Neural progenitor cell (in vitro differentiated cells): ENCODE data around the gene MFSD12. TPM values are rescaled to one million over a fixed set of nuclear protein-coding genes. Genes with fewer than 3 reads are reported as not detected.

Experiments used
- DNase-seq: peaks from one replicate; pipeline ENCODE4 v3.0.0-alpha.2; 2016; ENCODE audit warnings: low spot score
- H2AFZ ChIP-seq: fragments of 200-600 bp; sonication (generic); replicated peaks from 2 replicates; pipeline ENCODE4 v1.6.1; 2016; ENCODE audit warnings: antibody characterized with exemption
- H3F3A ChIP-seq: fragments of 200-600 bp; sonication (generic); 2 replicates; pipeline ENCODE4 v1.6.1; 2016; ENCODE audit warnings: antibody characterized with exemption, low read depth
- H3K27ac ChIP-seq: fragments of 200-600 bp; sonication (generic); 2 replicates; pipeline ENCODE4 v1.5.1; 2016; ENCODE audit warnings: mild to moderate bottlenecking
- H3K27me3 ChIP-seq: fragments of 200-600 bp; sonication (generic); 2 replicates; pipeline ENCODE4 v1.6.1; 2016; ENCODE audit warnings: mild to moderate bottlenecking, moderate library complexity
- H3K36me3 ChIP-seq: fragments of 200-600 bp; sonication (generic); 2 replicates; pipeline ENCODE4 v1.5.1; 2016
- H3K4me1 ChIP-seq: fragments of 200-600 bp; sonication (generic); 2 replicates; pipeline ENCODE4 v1.6.1; 2016; ENCODE audit warnings: mixed run types
- H3K4me2 ChIP-seq: fragments of 200-600 bp; sonication (generic); 2 replicates; pipeline ENCODE4 v1.6.1; 2016
- H3K4me3 ChIP-seq: fragments of 200-600 bp; sonication (generic); 2 replicates; pipeline ENCODE4 v1.5.1; 2016
- H3K79me2 ChIP-seq: fragments of 200-600 bp; sonication (generic); 2 replicates; pipeline ENCODE4 v1.6.1; 2016; ENCODE audit warnings: low read depth
- H3K9ac ChIP-seq: fragments of 200-600 bp; sonication (generic); 2 replicates; pipeline ENCODE4 v1.6.1; 2016
- H3K9me3 ChIP-seq: fragments of 200-600 bp; sonication (generic); 2 replicates; pipeline ENCODE4 v1.5.1; 2016; ENCODE audit warnings: low read depth
- H4K20me1 ChIP-seq: fragments of 200-600 bp; sonication (generic); 2 replicates; pipeline ENCODE4 v1.6.1; 2016; ENCODE audit warnings: low read depth
- H3K27ac Mint-ChIP-seq: 3 replicates; pipeline ENCODE4 v1.8.0; 2021; ENCODE audit warnings: mixed read lengths
- H3K27me3 Mint-ChIP-seq: 2 replicates; pipeline ENCODE4 v1.8.0; 2022; ENCODE audit warnings: low read depth, mild to moderate bottlenecking, inconsistent platforms, moderate library complexity, mixed read lengths; ENCODE audit not compliant: insufficient read depth
- H3K36me3 Mint-ChIP-seq: 3 replicates; pipeline ENCODE4 v1.8.0; 2021; ENCODE audit warnings: mixed read lengths
- H3K4me1 Mint-ChIP-seq: 3 replicates; pipeline ENCODE4 v1.8.0; 2021; ENCODE audit warnings: mixed read lengths
- H3K4me3 Mint-ChIP-seq: 3 replicates; pipeline ENCODE4 v1.8.0; 2021; ENCODE audit warnings: mild to moderate bottlenecking, moderate library complexity, mixed read lengths
- H3K9me3 Mint-ChIP-seq: 3 replicates; pipeline ENCODE4 v1.8.0; 2020; ENCODE audit warnings: mixed read lengths
- CTCF ChIP-seq: fragments of 200-600 bp; sonication (generic); IDR thresholded peaks from 2 replicates; pipeline ENCODE4 v1.5.1; 2017; ENCODE audit warnings: antibody characterized with exemption, mild to moderate bottlenecking
- EZH2 ChIP-seq: fragments of 200-600 bp; sonication (generic); IDR thresholded peaks from 2 replicates; pipeline ENCODE4 v1.6.1; 2017; ENCODE audit warnings: antibody characterized with exemption, mild to moderate bottlenecking, moderate library complexity
- EZH2phosphoT487 ChIP-seq: fragments of 200-600 bp; sonication (generic); IDR thresholded peaks from 2 replicates; pipeline ENCODE4 v1.6.1; 2017; ENCODE audit warnings: antibody characterized with exemption
- total RNA-seq: library from RNA; depleted of rRNA; stranded (reverse); fragments of >200 nt; gene quantifications from 2 replicates; pipeline ENCODE4 v1.2.3, GENCODE V29; 2015; ENCODE audit warnings: low replicate concordance

The MFSD12 gene
- total RNA-seq, 1 donor from 2014 or later: 34.1 TPM

DNA sequence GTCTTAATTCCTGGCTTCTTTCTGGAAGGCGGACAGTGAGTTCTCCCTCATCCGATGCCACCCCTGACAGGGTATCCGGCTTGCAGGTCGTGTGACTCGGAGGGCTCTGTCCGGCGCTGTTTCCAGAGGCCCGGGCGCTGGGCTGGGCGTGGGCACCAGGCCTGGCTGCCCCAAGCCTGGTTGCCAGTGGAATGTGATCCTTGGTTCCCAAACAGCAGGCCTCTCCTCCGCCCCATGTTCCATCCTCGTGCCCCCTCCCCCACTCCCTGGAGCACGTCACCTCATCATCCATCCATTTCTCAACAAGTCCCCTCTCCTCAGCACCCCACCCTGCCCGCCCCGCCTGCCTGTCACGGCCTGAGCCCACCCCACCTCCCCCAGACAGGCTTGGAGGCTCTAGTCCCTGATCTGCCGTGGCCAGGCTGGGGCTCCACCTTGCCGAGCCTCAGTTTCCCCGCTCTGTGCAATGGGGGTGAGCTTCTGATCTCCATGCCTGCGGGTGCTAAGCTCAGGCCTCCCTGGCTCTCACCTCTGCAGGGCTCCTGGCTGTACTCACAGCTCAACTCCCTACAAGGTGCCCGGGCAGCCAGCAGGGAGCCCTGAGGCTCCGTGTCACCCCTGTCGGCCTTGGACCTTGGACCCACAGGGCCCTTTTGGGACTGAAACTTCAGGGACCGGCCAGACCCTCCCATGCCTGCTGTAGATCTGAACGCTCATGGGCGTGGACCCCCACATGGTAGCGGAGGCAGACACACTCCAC lies 47.0 kb upstream of the MFSD12 start:
- Histone ChIP-seq H3K79me2 (no peaks in the 10 kb centered on the region), H3K9me3 (no peaks in the 10 kb centered on the region), H3K27me3 (peaks cover 37% of the 10 kb centered on the region), H3K4me2 (no peak overlapping the region), H3K4me3 (no peak overlapping the region), H2AFZ (no peak overlapping the region), H3K4me1 (peaks cover 12% of the 10 kb centered on the region), H4K20me1 (no peaks in the 10 kb centered on the region), H3K9ac (no peak overlapping the region), H3F3A (peaks cover 14% of the 10 kb centered on the region), H3K36me3 (no peaks in the 10 kb centered on the region), H3K27ac (no peak overlapping the region)
- DNase-seq: no peak
- H3K36me3 Mint-ChIP-seq: no peaks in the 10 kb centered on the region
- TF ChIP-seq CTCF (no peak), EZH2phosphoT487 (no peak), EZH2 (no peak)
- H3K9me3 Mint-ChIP-seq: no peaks in the 10 kb centered on the region
- H3K27ac Mint-ChIP-seq: peak overlapping the region; percentile 78
- H3K27me3 Mint-ChIP-seq: peaks cover 8% of the 10 kb centered on the region
- H3K4me1 Mint-ChIP-seq: peaks cover 11% of the 10 kb centered on the region
- H3K4me3 Mint-ChIP-seq: no peak overlapping the region

GRCh38 chr19:3603121-3603811 lies 45.9 kb upstream of the MFSD12 start:
- peaks cover 12% of the 10 kb centered on the region for H3F3A ChIP-seq
- Mint-ChIP-seq H3K27me3 (peaks cover 8% of the 10 kb centered on the region), H3K36me3 (no peaks in the 10 kb centered on the region), H3K27ac (no peak overlapping the region), H3K4me3 (no peak overlapping the region), H3K9me3 (no peaks in the 10 kb centered on the region), H3K4me1 (peaks cover 10% of the 10 kb centered on the region)
- no peak overlapping the region for H3K27ac ChIP-seq
- no peak overlapping the region for H3K9ac ChIP-seq
- no peak for DNase-seq
- H3K27me3 ChIP-seq: peaks cover 37% of the 10 kb centered on the region
- no peak overlapping the region for H3K4me2 ChIP-seq
- no peak overlapping the region for H3K4me3 ChIP-seq
- H2AFZ ChIP-seq: no peak overlapping the region
- no peaks in the 10 kb centered on the region for H4K20me1 ChIP-seq
- H3K9me3 ChIP-seq: no peaks in the 10 kb centered on the region
- H3K36me3 ChIP-seq: no peaks in the 10 kb centered on the region
- TF ChIP-seq EZH2phosphoT487: no peak
- H3K4me1 ChIP-seq: peaks cover 12% of the 10 kb centered on the region
- H3K79me2 ChIP-seq: no peaks in the 10 kb centered on the region

GRCh38 chr19:3601021-3601420 lies 43.6 kb upstream of the MFSD12 start:
- Histone ChIP-seq H3K4me1 (no peaks in the 10 kb centered on the region), H3K4me2 (no peak overlapping the region), H3K9ac (no peak overlapping the region), H4K20me1 (no peaks in the 10 kb centered on the region), H3K79me2 (no peaks in the 10 kb centered on the region), H3K36me3 (no peaks in the 10 kb centered on the region), H3K27ac (no peak overlapping the region), H3K9me3 (no peaks in the 10 kb centered on the region), H3K4me3 (no peak overlapping the region), H2AFZ (no peak overlapping the region), H3K27me3 (peaks cover 17% of the 10 kb centered on the region), H3F3A (no peaks in the 10 kb centered on the region)
- no peaks in the 10 kb centered on the region for H3K4me1 Mint-ChIP-seq
- H3K36me3 Mint-ChIP-seq: no peaks in the 10 kb centered on the region
- DNase-seq: no peak
- peaks cover 2% of the 10 kb centered on the region for H3K27me3 Mint-ChIP-seq
- no peaks in the 10 kb centered on the region for H3K9me3 Mint-ChIP-seq
- no peak overlapping the region for H3K4me3 Mint-ChIP-seq
- no peak for TF ChIP-seq EZH2phosphoT487
- TF ChIP-seq EZH2: no peak
- TF ChIP-seq CTCF: no peak
- no peak overlapping the region for H3K27ac Mint-ChIP-seq

GRCh38 chr19:3599776-3600187 lies 42.4 kb upstream of the MFSD12 start:
- DNase-seq: peak; percentile 42
- Mint-ChIP-seq H3K4me1 (no peaks in the 10 kb centered on the region), H3K36me3 (no peaks in the 10 kb centered on the region), H3K27me3 (peaks cover 10% of the 10 kb centered on the region), H3K4me3 (no peak overlapping the region), H3K27ac (no peak overlapping the region), H3K9me3 (no peaks in the 10 kb centered on the region)
- H3K9me3 ChIP-seq: no peaks in the 10 kb centered on the region
- no peak overlapping the region for H3K9ac ChIP-seq
- H3K4me2 ChIP-seq: no peak overlapping the region
- H3K4me3 ChIP-seq: no peak overlapping the region
- H3F3A ChIP-seq: no peaks in the 10 kb centered on the region
- no peaks in the 10 kb centered on the region for H4K20me1 ChIP-seq
- no peak overlapping the region for H2AFZ ChIP-seq
- no peak overlapping the region for H3K27ac ChIP-seq
- H3K27me3 ChIP-seq: peaks cover 11% of the 10 kb centered on the region
- no peaks in the 10 kb centered on the region for H3K79me2 ChIP-seq
- no peaks in the 10 kb centered on the region for H3K36me3 ChIP-seq
- H3K4me1 ChIP-seq: no peaks in the 10 kb centered on the region
- TF ChIP-seq CTCF (peak; percentile 36), EZH2phosphoT487 (no peak), EZH2 (no peak)
